Activated T-cell treated with anti-CD3 and anti-CD28 coated beads for 1 hour (primary cell): ENCODE measurements around the gene CHAC2.
"Not testable (repeated sequence)": the region's sequence is repeated elsewhere in the genome, so short reads cannot be mapped to it uniquely, and the experiment has no call there.

ENCODE experiments used
- DNase-seq: peaks from one replicate; pipeline ENCODE4 v3.0.0-alpha.2; 2020; ENCODE audit warnings: low read depth

Gene CHAC2

DNA sequence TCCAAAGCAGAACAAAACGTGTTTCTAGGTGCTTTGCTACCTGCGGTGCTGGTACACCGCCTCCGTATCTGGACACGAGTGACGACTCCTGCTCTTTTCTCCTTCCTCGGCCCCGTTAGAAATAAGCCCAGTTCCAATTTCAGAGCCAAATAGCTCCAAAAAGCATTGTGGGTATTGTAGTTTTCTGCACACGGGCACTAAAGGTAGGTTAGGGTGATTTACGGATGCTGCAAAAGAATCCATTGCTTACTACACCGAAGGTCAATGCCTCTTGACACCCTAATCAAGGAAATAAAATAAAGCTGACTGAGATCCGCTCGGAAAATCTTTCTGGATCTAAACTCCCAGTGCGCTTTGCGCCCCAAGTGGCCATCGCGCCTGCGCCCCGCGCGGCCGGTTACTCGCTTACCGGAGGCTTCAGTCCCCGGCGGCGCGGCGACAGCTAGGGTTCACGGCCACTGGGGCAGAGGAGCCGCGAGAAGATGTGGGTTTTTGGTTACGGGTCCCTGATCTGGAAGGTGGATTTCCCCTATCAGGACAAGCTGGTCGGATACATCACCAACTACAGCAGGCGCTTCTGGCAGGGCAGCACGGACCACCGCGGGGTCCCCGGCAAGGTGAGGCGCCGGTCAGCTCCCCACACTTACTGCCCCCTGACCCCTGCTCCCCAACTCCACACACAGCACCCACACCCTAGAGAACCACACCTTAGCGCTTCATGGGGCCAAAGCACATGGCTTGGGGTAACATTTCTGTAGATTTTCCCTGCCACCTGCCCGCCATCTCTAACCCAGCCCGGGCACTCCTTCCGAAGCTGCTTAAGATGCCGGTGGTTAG lies at the start of gene CHAC2:
CHAC2 (plus strand) TSS at position 400 of the 837 bp plus-strand sequence; CDS start at position 483, 83 bp downstream.
- peak; percentile 76 for DNase-seq

DNA sequence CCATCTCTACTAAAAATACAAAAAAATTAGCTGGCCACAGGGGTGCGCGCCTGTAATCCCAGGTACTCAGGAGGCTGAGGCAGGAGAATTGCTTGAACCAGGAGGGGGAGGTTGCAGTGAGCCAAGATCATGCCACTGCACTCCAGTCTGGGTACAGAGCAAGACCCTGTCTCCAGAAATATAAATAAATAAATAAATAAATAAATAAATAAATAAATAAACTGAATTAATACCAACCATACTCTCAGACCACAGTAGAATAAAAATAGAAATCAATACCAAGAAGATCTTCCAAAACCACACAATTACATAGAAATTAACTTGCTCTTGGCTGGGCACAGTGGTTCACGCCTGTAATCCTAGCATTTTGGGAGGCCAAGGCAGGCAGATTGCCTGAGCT lies 46.7 kb upstream of the CHAC2 start:
- not testable (repeated sequence) for DNase-seq

DNA sequence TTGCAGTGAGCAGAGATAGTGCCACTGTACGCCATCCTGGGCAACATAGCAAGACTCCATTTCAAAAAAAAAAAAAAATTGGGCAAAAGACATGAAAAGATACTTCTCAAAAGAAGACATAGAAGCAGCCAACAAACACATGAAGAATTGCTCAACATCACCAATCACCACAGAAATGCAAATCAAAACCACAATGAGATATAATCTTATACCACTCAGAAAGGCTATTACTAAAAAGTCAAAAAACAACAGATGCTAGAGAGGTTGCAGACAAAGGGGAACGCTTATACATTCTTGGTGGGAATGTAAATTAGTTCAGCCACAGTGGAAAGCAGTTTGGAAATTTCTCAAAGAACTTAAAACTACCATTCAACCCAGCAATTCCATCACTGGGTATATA lies 43.1 kb upstream of the CHAC2 start:
- DNase-seq, result no peak

DNA sequence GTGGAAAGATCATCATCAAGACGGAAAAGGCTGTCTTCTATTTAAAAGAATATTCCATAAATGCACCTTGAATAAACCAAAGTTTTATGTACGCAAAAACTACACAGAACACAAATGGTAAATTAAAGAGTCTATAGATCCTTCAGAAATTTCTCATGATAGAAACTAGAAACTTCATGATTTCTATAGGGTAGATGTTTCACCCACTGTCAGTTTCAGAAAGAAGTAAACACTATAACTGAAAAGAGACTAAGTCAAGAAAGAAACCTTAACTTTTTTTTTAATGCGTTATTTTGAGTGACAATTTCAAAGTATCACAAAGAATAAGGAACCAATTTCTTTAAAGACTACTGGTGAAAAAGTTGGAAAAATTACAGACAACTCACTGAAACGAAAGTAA lies 41.9 kb upstream of the CHAC2 start:
- DNase-seq, result no peak

DNA sequence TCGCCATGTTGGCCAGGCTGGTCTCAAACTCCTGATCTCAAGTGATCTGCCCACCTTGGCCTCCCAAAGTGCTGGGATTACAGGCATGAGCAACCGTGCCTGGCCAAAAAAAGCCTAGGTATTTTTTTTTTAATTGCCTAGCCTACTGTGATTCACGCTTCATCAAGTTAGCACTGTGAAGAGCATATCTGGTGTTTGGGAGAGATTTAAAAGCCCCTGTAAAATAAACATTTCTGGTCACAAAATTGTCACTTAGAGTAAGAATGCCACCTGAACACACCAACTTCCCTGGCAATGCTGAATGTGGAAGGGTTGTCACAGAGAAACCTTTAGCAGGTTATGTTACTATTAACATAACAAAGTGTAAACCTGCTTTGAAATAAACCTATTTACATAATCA lies 39.7 kb upstream of the CHAC2 start:
- DNase-seq, result no peak

DNA sequence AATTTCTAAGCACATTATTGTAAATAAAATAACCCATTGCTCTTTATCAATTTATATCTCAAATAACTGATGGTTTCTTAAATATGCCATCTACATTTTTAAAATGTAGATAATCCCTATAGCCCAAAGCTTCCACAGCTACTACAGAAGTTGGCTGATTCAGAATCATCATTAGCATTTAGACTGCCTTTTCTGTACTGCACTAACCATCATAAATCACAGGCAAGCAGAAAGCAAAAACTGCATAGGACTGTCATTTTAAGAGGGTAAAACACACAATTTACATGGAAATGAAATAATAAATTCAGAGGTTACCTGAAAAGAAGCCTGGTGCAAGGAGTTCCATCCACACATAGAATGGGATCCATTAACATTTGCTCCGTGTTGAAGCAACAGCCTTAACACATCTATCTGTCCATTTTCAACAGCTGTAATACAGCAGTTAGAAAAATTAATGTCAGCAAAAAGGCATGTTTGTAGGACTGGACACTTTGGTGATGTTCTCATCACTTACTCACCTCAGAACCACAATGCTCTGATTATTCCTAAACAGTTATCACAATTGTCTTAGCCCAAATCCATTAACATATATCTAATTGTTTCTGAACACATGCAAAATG lies 38.4 kb upstream of the CHAC2 start:
- no peak for DNase-seq

DNA sequence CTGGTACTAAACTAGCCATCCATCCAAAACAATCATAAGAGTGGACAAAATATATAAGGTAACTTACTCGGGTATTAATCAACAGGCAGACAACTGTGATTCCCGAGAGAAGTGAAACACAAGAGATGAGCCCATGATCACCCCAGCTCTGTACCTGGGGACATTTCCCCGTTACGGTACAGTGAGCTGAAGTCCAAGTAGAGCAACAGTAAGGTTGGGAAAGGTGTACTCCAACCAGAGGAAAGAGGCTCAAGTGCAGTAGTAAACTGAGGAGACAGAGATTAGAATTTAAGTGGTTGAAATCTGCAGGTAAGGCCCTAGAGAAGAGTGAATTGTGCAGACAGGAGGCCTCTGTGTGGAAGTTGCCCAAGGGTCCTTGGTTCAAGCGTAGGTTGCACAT lies 30.5 kb upstream of the CHAC2 start:
- DNase-seq, result no peak

DNA sequence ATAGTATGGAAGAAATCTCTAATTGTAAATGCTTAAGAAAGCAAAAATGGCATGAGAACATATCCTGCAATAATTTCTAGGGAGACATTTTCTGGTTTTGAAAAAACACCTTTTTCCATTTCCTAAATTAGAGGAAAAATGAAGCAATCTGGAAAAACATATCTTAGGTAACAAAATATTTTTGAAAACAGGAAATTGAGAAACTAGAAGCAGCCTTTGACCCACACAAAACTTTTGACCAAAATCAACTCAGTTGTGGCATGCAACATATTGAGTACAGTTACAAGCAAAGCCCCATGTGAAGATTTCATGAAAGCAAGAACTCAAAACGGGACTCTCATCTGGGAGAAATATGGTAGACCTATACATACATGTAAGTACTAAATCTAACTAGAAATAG lies 28.6 kb upstream of the CHAC2 start:
- DNase-seq, result no peak

DNA sequence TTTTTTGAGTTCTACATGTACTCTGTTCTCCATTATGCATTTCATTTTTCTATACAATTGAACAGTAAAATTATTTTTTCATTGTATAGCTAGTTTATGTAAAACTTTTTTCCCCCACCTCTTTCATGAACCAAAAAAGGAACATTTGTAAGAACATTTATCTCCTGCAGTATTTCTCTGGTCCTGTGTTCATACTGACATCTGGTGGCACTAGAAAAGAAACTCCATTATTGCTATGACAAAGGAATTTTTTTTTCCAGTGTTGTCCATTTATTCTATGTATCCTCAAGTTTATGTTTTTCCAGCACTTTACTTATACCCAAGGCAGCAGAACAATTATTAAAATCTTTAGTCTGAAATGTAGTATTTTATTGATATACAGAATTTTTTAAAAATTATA lies 27.4 kb upstream of the CHAC2 start:
- DNase-seq, result no peak

DNA sequence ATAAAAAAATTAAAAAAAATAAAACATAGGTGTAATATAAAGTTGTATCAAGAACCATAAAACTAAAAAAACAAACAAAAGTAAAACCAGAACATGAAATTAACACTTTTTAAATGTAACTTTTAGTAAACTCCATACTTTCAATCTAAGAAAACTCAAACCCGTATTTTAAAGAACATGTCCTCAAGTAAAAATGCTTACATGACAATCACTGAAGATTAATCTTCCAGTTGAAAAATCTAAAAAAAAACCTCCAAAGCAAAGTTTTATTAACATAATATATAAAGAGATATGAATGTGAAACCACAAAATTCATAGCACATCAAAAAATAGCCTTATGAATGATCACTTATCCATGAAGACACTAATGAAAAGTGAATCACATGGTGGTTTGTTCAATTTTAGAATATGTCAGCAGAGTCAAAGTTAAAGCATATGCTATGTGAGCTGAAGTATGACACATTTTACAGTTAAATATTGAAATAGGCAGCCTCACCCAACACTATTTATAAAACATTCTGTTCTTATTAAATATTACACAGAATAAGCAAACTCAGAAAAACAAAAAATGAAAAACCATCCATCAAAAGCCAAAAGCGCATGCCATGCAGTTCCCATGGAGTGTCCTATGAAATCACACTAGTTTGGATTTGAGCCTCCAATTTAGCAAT lies 23.1 kb upstream of the CHAC2 start:
- DNase-seq, result no peak

DNA sequence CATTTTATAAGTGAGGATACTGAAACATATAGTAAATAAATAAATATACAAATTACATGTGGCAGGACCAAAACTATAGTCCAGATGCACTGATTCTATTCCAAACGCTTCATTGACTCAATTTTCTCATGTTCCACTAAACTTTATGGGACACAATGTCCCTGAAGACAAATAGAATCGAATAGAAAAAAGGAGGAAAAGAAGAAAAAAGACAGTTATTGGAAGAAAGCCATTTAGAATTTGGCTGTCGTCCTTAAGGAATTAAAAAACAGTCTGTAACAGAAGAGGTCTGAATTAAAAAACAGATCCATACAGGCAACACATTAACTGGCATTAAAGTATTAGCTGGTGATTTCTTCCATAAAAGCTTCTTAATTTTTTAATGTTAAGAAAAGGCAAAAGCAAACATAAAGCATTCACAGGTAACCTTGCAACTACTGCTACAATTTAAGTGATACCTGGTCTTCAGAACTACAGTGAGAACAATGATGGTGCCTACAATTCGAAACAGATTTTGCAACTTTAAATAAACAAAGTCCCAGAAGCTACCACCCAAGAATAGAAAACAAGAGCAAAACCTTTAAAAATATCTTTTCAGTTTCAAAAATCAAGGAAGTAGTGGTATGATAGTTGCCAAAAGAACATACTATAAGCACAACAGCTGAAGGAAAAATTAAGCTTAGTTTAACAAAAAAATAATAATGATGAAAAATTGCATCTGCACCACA lies 17.4 kb upstream of the CHAC2 start:
- DNase-seq, result no peak

DNA sequence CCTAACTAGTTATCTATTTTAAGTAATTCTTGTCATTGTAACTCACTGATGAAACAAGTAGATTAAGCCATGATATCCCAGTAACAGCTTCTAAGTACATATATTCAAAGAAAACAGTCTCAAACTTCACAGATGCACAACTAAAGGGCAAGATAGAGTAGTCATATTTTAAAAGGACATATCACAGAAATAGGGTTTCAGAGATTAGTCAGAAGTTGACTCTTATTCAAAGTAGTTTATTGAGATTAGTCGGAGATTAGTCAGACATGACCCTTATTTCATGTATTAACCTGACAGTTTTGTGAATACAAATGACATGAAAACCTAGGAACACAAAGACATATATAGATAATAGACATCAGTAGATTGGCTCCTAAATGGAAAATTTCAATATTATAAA lies 15.9 kb upstream of the CHAC2 start:
- DNase-seq, result no peak

DNA sequence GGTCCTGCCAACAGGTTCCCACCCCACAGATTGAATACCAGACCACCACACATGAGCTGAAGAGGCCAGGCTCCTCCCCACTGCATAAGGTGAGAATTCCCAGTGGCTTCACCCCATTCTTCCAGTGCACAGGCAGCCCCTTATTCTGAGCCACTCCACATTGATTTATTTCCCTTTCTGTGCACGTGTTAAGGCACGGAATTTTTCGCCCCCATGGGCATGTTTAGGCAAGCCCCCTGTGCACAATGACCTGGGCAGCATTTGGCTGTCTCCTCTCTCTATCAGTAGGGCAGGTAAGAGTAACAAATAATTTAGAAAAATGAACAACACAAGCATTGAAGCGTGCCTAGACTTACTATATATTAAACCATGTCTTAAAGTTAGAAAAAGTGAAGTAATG lies 15.2 kb upstream of the CHAC2 start:
- no peak for DNase-seq

DNA sequence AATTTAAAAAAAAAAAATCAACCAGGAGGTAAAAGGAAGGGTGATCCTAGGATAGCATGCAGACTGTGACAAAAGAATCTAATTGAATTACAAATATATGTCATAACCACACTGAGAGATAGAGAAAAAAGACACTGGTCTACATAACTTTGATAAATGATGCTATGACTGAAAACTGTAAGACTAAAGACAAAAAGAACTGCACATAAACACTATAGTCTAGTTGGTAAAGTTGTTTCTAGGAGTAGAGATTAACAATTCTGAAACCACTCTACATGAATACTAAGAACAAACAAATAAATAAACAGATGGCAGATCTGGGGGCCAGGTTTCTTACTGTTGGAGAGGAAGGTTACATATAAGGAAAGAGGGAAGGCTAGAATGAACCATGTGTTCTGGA lies 14.6 kb upstream of the CHAC2 start:
- DNase-seq, result no peak

DNA sequence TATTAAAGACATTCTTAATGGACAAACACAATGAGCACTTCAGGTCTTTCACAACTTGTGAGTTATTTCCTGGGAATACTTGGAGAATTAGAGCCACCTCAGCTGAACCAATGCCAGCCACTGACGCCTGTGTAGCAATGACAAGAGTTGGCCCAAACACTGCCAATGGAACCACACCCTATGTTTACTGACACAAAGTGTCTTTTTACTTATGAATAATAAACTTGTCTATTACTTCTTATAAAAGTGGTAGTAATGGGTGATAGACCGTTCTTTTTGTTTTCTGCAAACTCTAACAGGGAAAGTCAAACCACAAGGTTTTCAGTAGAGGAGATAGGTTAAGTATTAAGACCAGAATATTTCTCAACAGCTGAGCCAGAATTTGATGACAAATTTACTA lies 12.5 kb upstream of the CHAC2 start:
- DNase-seq, result no peak

DNA sequence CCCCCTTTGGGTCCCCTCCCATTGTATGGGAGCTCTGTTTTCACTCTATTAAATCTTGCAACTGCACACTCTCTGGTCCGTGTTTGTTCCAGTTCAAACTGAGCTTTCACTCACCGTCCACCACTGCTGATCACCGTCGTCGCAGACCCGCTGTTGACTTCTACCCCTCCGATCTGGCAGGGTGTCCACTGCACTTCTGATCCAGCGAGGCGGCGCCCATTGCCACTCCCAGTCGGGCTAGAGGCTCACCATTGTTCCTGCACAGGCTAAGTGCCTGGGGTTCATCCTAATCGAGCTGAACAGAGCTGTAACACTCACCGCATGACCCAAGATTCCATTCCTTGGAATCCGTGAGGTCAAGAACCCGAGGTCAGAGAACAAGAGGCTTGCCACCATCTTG lies 11.0 kb upstream of the CHAC2 start:
- DNase-seq, result no peak

DNA sequence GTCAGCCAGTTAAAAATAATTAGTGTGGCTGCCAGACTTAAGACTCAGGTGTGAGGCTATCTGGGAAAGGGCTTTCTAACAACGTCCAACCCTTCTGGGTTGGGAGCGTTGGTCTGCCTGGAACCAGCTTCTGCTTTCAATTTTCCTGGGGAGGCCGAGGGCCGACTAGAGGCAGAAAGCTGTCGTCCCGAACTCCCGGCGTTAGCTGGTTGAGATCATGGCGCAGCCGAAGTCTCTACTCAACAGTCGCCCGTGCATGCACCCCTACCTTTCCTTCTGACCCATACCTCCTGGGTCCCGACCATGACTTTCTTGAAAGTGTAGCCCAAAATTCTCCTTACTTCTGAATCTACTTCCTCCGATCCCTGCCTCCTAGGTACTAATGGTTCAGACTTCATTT lies 10.4 kb upstream of the CHAC2 start:
- DNase-seq, result not testable (repeated sequence)

DNA sequence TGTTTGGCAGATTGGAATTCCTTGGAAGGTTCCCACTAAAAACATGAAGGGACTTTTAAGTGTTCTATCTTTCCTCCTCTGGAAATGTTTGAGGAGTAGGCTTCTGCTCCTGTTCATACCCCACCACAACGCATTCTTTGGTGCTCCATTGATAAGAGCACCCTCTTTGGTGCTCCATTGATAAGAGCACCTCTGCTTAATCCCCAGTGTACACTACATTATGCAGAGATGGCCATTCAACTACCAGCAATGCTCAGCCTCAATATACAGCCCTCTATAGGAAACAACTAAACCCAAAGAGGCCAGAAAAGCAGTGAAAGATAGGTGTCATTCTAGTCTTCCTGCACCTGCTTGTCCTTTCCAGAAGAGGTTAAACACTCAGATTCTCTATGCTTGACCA lies 1.8 kb upstream of the CHAC2 start:
- DNase-seq, result no peak

DNA sequence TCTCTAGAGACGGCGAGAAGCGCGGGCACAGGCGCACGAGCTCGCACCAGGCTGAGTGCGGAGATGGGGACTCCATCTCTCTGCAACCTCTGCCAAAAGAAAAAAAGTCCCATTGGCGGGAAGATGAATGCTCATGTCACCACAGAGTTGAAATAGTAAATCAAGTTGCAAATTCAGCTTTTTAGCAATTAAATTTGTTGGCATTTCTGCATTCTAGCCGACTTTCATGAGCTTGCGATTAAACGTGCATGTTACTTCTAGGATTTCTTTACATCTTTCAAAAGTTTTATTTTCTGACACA lies 588 bp downstream of the CHAC2 start:
- no peak for DNase-seq

DNA sequence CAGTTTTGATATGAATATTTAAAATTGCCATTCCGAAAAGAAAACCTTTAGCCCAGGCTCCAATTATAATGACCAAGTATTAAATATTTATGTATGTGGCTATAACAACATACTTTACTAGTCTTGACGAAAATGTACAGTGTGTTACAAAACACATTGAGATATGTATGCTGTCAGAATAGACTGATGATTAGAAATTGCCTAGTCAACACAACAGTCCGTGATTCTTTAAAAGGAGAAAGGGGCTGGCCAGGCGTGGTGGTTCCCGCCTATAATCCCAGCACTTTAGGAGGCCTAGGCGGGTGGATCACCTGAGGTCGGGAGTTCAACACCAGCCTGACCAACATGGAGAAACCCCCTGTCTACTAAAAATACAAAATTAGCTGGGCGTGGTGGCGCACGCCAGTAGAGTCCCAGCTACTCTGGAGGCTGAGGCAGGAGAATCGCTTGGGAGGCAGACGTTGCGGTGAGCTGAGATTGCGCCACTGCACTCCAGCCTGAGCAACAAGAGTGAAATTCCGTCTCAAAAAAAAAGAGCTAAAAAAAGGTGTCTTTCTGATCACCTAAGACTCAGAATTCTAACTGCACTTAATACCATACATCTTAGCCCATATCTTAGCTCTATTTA lies 1.8 kb downstream of the CHAC2 start:
- DNase-seq, result no peak

DNA sequence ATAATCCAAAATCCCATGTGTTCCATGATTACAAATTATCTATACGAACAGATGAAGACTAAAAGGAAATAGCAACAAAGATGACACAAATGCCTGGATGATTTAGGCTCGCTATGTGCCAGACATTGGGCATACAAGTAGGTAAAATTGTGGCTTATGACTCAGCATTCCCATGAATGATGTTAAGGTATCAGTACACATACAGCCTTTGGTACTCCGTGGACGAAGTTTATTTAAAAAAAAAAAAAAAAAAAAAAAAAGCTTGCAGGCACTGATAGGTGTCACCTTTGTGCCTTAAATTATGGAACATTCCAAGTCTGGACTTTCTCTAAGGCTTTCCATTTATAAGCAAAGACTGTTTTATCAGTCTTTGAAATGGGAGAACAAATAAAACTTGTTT lies 2.7 kb downstream of the CHAC2 start:
- no peak for DNase-seq

DNA sequence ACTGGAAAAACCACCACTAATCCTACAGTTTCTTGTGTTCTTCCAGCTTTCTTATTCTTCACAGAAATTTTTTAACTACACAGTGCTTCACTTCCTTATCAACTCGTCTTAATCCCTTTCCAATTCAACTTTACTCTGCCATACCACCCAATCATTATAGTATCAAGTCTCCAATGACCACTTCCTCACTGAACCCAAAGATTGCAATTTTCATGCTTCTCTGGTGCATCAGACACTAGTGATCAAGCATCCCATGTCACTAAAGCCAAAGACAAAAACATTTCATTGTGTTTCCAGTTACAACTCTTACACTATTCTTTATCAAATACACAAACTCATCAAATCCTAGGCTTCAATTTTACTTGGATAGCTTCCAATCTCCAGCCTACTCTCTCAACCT lies 9.5 kb downstream of the CHAC2 start:
- DNase-seq, result no peak
